Umbilical cord (tissue), 2 donors: ENCODE data around the gene RASSF3. TPM values are rescaled to one million over a fixed set of nuclear protein-coding genes. Genes with fewer than 3 reads are reported as not detected.
"Not testable (repeated sequence)": the region's sequence is repeated elsewhere in the genome, so short reads cannot be mapped to it uniquely, and the experiment has no call there.

Experiments
- DNase-seq: peaks from one replicate; pipeline ENCODE4 v3.0.0-alpha.2; 2015; ENCODE audit warnings: low spot score
- total RNA-seq: library from RNA; depleted of rRNA; stranded (reverse); fragments of >200 nt; gene quantifications from one replicate; pipeline ENCODE4 v1.2.3, GENCODE V29; 2014; ENCODE audit warnings: low replicate concordance; ENCODE audit not compliant: insufficient read depth

Gene RASSF3, protein sequence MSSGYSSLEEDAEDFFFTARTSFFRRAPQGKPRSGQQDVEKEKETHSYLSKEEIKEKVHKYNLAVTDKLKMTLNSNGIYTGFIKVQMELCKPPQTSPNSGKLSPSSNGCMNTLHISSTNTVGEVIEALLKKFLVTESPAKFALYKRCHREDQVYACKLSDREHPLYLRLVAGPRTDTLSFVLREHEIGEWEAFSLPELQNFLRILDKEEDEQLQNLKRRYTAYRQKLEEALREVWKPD
- total RNA-seq = 127 TPM

DNA sequence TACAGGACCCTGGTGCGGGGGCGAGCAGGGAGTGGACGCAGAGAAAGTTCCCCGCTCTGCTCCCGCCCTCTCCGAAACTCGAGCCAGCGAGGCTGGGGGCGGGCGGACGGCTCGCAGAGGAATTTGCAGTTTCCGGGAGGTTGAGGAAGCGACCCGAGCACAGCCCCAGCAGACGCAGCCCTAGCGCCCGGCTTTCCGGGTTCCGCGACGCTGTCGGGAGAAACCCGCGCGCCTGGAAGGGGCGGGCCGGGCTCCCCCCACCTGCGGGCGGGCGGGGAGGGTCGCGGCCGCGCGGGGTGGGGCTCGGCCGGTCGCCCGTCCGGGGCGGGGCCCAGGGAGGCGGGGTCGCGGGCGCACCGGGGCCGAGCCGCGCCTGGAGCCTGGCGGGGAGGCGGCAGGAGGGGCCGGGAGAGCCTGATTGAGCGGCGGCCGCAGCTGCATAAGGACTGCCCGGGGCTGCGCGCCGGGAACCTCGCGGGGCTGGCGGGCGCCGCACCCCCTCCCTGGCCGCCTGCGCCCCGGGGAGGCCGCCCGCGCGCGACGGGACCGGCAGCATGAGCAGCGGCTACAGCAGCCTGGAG lies at the start of gene RASSF3:
TSS of gene RASSF3 (plus strand) at position 417 of the 581 bp plus-strand sequence. CDS start at position 555, 138 bp downstream.
- DNase-seq = peak; percentile 86

DNA sequence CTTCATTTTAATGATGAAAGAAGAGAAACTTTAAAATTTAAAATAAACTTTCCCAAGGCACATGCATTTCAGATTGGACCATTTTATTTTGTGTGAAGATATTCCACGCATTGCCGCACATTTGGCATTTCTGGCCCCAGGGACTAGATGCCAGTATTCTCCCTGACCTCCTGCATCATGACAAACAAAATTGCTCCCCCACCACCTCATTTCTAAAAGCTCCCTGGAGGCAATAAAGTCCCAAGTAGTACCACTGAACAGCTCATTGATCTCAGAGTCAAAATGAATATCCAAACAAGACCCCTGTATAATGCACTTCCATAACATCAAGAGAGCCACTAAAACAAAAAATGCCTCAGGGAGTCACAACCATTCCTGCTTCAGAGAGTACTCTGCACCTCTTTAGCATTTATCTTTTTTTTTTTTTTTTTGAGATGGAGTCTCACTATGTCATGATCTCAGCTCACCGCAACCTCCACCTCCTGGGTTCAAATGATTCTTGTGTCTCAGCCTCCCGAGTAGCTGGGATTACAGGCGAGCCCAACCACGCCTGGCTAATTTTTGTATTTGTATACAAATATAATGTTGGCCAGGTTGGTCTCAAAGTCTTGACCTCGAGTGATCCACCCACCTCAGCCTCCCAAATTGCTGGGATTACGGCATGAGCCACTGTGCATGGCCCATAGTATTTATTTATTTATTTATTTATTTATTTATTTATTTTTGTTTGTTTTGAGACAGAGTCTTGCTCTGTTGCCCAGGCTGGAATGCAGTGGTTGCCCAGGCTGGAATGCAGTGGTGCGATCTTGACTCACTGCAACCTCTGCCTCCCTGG lies 48.8 kb upstream of the RASSF3 start:
- no peak for DNase-seq

DNA sequence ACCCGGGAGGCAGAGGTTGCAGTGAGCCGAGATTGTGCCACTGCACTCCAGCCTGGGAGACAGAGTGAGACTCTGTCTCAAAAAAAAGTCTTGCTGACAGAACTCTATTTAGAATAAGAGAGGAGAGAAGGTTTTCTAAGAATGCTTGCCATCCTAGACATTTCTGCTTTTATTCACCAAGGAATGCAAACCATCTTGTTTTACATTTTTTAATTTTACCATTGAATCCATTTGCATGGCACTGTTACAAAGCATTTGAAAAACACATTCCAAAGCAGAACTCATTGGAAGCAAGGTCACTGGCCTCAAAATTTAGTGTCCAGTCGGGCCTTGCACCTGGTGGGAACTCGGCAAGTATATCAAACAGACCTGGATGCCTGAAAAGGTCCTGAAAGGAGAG lies 44.2 kb upstream of the RASSF3 start:
- no peak for DNase-seq

DNA sequence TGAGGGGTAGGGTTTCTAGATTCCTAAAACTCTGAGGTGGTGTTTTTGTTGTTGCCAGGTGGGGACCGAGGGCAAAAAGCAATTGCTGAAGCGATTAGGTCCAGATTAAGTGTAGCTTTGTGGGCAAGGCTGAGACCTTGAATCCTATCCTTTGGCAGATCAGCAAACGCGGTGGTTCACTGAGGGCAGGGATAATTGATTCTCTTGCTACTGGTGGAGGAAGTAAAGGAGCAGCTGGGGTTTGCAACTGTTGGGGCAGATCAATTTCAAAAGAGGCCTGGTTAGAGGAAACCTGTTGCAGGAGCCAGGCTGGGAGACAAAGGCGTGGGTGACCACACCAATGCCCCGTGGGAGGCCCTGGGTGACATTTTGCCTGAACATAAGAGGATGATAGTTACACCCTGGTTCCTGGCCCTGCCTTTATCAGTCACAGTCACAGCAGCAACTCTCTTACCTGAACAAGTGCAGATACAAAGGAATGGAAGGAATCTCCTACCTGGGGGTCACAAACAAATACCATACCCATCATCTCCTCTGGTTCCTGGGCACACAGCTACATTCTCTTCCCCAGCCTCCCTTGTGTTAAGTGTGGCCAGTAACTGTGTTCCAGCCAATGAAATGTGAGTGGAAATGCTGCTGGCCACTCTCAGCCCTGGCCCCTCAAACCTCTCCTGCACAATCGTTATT lies 43.3 kb upstream of the RASSF3 start:
- DNase-seq = no peak

DNA sequence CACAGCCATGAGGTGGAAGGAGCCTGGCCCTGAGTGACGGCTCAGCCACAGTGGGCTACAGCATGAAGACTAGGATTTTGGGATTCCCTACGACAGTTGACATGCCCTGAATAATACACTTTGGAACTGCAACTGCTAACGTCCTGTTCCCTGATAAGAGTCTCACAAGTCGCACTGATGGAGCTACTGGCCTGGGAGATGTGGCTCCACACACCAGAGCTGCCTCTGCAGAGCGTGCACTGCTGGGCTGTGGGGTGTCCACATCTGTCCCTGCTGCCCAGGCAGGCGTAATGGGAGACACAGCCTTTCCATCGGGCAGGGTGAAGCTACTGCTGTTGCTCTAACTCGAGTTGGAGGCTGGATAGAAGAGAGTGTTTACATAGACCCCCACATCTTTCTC lies 42.7 kb upstream of the RASSF3 start:
- DNase-seq = no peak

DNA sequence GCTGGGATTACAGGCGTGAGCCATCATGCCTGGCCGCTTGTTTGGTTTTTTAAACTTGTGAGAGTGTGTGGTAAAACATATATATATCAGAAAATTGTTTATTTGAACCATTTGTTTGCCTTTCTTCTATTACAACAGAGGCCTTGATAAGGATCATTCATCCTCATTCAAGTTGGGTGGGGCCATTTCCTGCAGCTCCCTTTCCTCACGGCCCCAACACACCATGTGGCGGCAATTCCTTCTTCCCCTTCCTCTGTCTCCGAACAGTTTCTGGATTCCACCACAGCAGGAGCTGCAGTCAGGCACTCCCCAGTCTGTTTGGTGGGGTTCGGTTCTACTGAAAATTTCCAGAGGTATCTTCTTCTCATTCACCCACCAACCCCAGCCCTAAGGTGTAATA lies 42.0 kb upstream of the RASSF3 start:
- DNase-seq = no peak

DNA sequence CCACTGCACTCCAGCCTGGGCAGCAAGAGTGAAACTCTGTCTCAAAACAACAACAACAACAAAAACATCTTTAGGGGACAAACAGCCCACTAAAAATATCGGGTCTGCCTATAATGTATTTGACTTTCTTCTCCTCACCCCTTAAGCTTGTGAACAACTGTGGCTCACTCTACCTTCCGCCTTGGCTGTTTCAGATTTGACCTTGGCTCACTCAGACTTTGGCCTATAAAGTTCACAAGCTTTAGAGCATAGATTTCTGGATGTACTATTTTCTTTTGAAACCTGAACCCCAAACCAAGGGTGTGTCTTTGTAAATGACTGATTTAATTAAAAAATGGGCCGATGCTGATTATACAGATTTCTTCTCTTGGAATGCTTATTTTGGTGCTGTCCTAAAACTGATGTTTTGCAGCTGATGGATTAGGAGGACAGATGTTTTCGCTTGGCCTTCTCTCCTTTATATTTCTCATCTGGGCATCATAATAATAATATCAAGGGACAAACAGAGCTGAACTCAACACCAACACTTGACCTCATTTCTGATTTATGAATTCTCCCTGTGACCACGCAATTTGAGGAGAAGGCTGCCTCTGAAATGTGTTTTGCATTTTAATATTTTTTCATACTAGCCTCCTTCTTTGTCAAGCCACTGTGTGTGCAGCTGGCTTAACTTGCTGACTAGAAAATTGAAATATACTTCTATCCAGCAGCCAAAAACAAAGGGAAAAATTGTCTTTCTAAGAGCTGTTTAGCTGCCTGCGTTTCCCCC lies 40.2 kb upstream of the RASSF3 start:
- DNase-seq = no peak

DNA sequence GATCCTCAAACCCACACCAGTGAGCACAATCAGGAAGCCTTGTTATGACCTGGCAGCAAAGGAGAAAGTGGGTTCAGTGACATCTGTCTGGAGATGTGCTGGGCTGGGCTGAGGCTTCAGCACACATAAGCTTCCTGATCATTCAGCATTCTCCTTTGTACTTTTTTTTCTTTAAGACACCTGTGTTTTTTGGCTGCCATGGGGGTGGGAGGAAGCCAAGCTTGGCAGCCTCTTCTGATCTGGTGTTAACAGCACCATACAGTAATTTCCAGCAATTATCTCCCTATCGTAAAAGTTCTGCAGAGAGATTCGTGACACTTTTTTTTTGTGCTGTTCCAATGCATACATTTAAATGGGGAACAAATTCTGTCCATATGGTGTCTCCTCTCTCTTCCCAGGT lies 38.9 kb upstream of the RASSF3 start:
- no peak for DNase-seq

DNA sequence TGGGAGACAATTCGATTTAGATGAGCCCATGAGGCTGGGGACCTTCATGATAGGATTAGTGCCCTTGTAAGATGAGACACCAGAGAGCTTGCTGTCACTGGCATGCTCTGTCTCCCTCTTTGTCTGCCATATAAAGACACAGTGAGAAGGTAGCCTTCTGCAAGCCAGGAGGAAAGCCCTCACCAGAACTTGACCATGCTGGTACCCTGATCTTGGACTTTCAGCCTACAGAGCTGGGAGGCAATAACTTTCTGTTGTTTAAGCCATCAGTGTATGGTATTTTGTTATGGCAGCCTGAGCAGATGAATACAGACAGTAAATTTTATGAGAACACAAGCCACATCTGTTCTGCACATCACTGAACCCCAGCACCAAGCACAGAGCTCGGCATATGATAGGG lies 38.1 kb upstream of the RASSF3 start:
- no peak for DNase-seq

DNA sequence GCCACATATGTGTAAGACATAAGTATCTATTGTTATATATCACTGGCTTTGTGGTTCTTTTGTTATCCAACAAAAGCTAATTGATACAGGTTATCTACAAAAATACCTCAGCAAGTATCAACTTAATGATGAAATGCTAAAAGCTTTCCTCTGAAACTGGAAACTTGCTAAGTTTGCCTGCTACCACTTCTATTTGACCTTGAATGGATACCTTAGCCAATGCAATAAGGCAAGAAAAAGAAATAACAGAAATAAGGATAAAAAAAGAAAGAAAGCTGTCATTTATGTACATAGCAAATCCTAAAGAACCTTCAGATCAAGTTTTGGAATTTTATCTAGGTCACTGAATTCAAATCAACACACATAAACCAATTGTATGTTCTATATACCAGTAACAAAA lies 35.5 kb upstream of the RASSF3 start:
- no peak for DNase-seq

DNA sequence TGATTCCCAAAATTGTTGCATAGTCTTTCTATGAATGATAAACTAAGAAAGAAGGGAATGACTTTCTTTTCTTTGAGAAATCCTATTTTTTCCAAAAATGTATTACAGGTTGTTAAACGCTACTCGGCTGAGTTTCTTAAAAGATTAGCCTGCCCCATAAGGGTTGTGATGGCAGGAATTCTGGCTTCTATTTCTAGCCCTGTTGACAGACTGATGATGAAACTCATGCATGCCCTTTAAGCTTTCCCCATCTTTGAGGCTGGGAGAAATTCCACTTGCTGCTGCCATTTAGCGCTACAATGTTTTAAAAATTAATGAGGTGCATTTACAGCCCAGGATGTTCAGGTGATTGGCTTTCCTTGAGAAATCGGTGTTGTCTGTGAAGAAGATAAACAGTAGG lies 33.2 kb upstream of the RASSF3 start:
- no peak for DNase-seq

DNA sequence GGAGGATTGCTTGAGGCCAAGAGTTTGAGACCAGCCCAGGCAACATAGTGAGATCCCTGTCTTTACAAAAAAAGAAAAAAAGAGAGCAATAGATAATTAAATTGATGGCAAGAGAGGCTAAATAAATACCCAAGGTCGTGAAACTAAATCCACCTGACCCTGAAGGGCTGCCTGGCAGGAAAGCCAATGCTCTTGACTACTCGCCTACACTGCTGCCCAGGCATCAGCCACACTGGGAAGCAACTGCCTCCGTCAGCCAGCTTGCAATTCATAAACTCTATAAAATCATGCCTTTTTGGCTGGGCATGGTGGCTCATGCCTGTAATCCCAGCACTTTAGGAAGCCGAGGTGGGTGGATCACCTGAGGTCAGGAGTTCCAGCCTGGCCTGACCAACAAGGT lies 31.7 kb upstream of the RASSF3 start:
- no peak for DNase-seq

DNA sequence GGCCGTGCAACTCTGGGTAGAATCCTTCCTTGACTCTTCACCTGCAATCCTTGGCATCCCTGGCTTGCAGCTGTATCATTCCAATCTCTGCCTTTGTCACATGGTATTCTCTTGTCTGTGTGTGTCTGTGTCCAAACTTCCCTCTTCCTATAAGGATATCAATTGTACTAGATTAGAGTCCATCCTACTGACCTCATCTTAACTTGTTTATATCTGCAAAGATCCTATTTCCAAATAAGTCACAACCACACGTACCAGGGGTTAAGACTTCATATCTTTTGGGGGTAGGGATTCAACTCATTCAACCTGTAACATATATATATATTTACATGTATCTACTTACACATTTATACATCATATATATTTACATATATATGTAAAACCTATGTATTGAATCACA lies 29.6 kb upstream of the RASSF3 start:
- no peak for DNase-seq

DNA sequence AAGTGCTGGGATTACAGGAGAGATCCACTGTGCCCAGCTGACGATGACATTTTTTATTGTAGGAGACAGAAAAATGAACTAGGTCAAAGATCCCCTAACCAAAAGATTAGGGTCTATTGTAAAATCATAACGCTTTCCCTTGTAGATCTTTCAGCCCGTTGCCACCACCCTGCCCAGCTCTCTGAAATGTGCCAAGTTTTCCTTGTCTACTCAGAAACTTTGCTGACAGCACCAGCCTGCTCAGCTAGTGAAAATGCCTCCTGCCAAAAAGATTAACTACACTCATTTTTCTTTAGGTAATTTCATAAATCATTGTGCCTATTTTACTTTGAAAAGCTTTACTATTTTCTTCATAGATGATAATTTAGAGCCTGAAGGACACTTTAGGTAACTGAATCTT lies 28.2 kb upstream of the RASSF3 start:
- DNase-seq = no peak

DNA sequence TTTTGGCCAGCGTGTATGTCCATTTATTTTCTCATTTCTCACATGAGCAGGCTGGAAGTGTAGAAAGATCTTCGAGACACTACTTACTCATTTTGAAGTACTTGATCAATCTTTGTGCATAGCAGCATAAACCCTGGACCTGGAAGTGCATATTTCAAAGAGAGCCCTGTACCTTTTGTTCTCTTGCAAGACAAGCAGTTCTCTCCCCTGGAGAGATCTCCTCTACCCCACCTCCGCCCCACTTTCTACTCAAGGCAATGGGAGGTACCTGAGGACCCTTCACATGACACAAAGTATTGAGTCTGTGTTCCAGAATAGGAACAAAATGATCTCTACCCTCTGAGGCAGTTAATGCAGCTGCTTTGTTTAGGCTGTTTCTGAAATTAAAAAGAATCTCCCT lies 27.4 kb upstream of the RASSF3 start:
- DNase-seq = no peak

DNA sequence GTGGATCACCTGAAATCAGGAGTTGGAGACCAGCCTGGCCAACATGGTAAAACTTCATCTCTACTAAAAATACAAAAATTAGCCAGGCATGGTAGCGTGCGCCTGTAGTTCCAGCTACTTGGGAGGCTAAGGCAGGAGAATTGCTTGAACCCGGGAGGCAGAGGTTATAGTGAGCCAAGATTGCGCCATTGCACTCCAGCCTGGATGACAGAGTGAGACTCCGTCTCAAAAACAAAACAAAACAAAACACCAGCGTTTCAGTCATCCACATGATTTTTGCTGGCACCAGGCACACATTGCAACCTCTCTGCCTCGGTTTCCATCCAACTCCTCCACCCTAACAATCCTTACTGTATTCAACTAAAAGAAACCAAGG lies 26.9 kb upstream of the RASSF3 start:
- not testable (repeated sequence) for DNase-seq

DNA sequence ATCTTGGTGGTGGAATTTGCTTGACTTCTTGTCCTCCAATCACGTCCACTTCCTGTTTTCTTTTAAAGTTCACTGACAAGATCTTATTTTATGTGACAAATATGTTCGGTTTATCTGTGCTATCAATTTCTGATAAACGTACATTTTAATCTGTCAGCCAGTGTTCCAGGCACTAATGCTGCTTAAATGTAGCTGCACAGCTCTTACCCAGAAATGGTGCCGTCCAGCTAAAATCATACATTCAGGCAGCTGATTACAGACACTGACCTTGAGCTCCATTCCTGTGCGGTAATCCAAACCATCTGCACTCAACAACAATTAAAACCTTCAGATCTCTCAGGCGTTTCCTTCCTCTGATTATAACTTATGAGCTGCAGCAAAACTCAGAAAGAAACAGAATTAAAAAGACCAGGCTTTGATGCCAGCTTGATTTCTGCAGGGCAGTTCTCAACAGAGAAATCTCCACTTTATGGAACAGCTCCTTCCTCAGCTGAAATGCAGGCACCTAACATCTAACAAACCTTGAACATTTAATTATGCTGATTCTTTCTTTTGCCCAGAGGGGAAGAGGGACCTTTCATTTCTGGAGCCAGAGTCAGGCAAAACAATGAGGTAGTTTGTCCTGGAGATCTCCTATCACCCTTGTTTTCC lies 26.4 kb upstream of the RASSF3 start:
- peak; percentile 39 for DNase-seq

DNA sequence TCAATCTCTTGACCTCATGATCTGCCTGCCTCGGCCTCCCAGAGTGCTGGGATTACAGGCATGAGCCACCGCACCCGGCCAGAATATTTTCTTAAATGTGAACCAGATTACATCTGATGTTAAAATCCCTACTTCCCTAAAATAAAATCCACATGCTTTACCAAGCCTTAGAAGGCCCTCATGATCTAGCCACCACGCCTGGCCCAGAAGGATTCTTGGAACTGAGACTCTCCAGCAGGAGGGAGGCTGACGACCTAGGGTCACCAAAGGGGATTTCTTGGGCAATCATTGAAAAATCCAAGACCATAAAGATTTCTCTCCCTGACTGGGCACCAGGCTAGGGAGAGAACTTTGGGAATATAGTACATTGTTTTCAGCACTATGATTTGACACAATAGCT lies 25.2 kb upstream of the RASSF3 start:
- DNase-seq = no peak

DNA sequence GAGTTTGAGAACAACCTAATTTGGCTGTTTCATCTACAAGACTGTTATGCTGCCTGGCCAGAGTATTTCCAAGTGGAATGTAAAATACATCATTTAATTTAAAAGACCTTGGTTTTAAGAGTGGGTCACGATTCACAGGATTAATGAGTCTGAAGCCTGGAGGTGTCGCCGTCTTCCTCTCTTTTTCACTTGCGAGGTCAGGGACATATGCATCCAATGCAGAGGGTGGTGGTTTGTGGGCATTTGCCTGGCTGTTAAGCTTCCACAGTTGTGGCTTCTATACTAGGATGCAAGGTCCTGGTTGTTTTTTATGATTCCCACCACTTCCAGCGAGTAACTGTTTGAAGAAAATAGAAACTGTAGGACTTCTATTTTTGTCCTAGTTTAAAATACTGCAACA lies 22.8 kb upstream of the RASSF3 start:
- DNase-seq = no peak

DNA sequence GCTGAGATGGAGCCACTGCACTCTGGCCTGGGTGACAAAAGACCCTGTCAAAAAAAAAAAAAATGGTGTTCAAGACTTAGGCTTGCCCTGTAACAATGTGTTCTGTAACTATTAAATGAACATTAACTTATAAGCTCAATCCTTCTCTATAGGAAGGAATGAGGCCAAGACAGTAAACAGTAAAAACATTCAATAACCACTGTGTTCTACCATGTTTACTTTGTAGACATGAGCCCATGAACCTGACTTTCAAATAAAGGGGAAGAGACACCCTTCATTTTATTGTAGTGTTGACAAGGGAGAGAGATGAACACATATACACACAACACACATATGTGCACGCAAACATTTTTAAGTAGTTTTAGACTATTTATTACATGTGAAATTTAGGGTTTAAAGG lies 20.1 kb upstream of the RASSF3 start:
- DNase-seq = no peak
